ENCODE data around the gene FLAD1. TPM values are rescaled to one million over a fixed set of nuclear protein-coding genes. Genes with fewer than 3 reads are reported as not detected.

FLAD1 gene
- total RNA-seq, 2 donors from 2014 or later: 31.5 to 35.3 TPM

GRCh38 chr1:155007251-155007828 is 24.2 kb downstream of the FLAD1 start:
- H3K4me1 ChIP-seq (replicated peaks): peaks cover 46% of the 10 kb centered on the region
- intact Hi-C loops (cut with DNase I): no loop called here
- WGBS: 41% methylated on average over 4 of the region's 6 CpGs

GRCh38 chr1:155008015-155008941 is 25.1 kb downstream of the FLAD1 start:
- TF ChIP-seq CTCF (IDR thresholded peaks at IDR 0.05) (no peak), POLR2A (IDR thresholded peaks at IDR 0.05) (peak; percentile 27), POLR2AphosphoS5 (IDR thresholded peaks at IDR 0.05) (peak; percentile 45)
- peaks cover 49% of the 10 kb centered on the region for H3K4me1 ChIP-seq (replicated peaks)
- no peaks in the 10 kb centered on the region for H3K27me3 ChIP-seq (replicated peaks; ENCODE audit: insufficient read depth)
- peak overlapping the region; percentile 100 for H3K27ac ChIP-seq
- intact Hi-C loops (cut with DNase I): no loop called here
- H3K36me3 ChIP-seq: no peaks in the 10 kb centered on the region
- no peaks in the 10 kb centered on the region for H3K9me3 ChIP-seq
- peak overlapping the region; percentile 32 to 51 for H3K4me3 ChIP-seq
- peak; percentile 79 for DNase-seq (ENCODE audit: low spot score)
- 35% methylated on average over 16 of the region's 16 CpGs for WGBS

More at GRCh38 chr1:155007251-155007828, 24.2 kb downstream of the FLAD1 start:
- Histone ChIP-seq H3K4me3 (peak overlapping the region; percentile 32 to 51), H3K9me3 (no peaks in the 10 kb centered on the region), H3K36me3 (no peaks in the 10 kb centered on the region), H3K27me3 (replicated peaks; ENCODE audit: insufficient read depth) (no peaks in the 10 kb centered on the region), H3K27ac (peak overlapping the region; percentile 100)
- TF ChIP-seq POLR2AphosphoS5 (IDR thresholded peaks at IDR 0.05) (peak; percentile 59), POLR2A (IDR thresholded peaks at IDR 0.05) (no peak)
- DNase-seq (ENCODE audit: low spot score): peak; percentile 69

- H3K27ac ChIP-seq: peak overlapping the region; percentile 100
- H3K4me3 ChIP-seq: peak overlapping the region; percentile 32 to 51
- DNase-seq (ENCODE audit: low spot score): no peak
- H3K9me3 ChIP-seq: no peaks in the 10 kb centered on the region
- 70% methylated on average over 12 of the region's 12 CpGs for WGBS
- H3K36me3 ChIP-seq: peaks cover 0 to 1% of the 10 kb centered on the region in 2 donors
- H3K27me3 ChIP-seq (replicated peaks; ENCODE audit: insufficient read depth): no peaks in the 10 kb centered on the region
- H3K4me1 ChIP-seq (replicated peaks): peaks cover 49% of the 10 kb centered on the region
- intact Hi-C loops (cut with DNase I): no loop called here
- TF ChIP-seq POLR2A (IDR thresholded peaks at IDR 0.05) (no peak), CTCF (IDR thresholded peaks at IDR 0.05) (no peak), POLR2AphosphoS5 (IDR thresholded peaks at IDR 0.05) (no peak)
These were observed 26.1 kb downstream of the FLAD1 start for GRCh38 chr1:155009221-155009711.

- no peaks in the 10 kb centered on the region for H3K9me3 ChIP-seq
- WGBS: 93% methylated on average over 5 of the region's 5 CpGs
- H3K4me1 ChIP-seq (replicated peaks): peaks cover 49% of the 10 kb centered on the region
- peak overlapping the region; percentile 32 to 51 for H3K4me3 ChIP-seq
- peak overlapping the region; percentile 100 for H3K27ac ChIP-seq
- H3K36me3 ChIP-seq: peaks cover 4 to 6% of the 10 kb centered on the region in 2 donors
- intact Hi-C loops (cut with DNase I): no loop called here
- H3K27me3 ChIP-seq (replicated peaks; ENCODE audit: insufficient read depth): no peaks in the 10 kb centered on the region
- no peak for DNase-seq (ENCODE audit: low spot score)
- TF ChIP-seq CTCF (IDR thresholded peaks at IDR 0.05): no peak
- TF ChIP-seq POLR2AphosphoS5 (IDR thresholded peaks at IDR 0.05): no peak
- TF ChIP-seq POLR2A (IDR thresholded peaks at IDR 0.05): no peak
These were observed 26.6 kb downstream of the FLAD1 start for GRCh38 chr1:155009742-155010141.

- Histone ChIP-seq H3K27me3 (replicated peaks; ENCODE audit: insufficient read depth) (no peaks in the 10 kb centered on the region), H3K4me1 (replicated peaks) (peaks cover 49% of the 10 kb centered on the region), H3K4me3 (peak overlapping the region in 1 of 2 donors; percentile 51), H3K9me3 (no peaks in the 10 kb centered on the region), H3K36me3 (peaks cover 7 to 12% of the 10 kb centered on the region in 2 donors), H3K27ac (peak overlapping the region; percentile 100)
- DNase-seq (ENCODE audit: low spot score): no peak
- intact Hi-C loops (cut with DNase I): no loop called here
- TF ChIP-seq POLR2A (IDR thresholded peaks at IDR 0.05): no peak
- no peak for TF ChIP-seq CTCF (IDR thresholded peaks at IDR 0.05)
- no peak for TF ChIP-seq POLR2AphosphoS5 (IDR thresholded peaks at IDR 0.05)
- WGBS: 50% methylated on average over 11 of the region's 11 CpGs
These were observed 27.2 kb downstream of the FLAD1 start for GRCh38 chr1:155010211-155010918.
